ENCODE measurements around the gene SRP72.

DNA sequence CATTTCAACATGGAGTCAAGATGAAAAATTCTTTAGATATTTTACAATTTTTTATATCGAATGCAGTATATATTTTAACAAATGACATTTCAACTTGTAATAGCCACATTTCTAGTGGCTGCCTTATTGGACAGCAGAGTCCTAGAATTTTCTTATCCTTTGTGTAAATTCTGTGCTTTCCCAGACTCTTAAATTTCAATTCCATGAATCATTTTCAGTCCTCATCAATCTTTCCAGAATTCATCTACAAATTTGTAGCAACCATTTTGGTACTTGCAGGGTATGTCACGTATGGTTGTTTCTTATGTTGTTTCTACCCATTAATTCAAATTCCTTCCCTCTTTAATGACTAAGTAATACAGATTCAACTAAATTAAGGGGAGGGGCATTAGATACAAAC, 28.7 kb upstream of the SRP72 start:
- TF ChIP-seq POLR2A (IDR thresholded peaks at IDR 0.05): no peak
- TF ChIP-seq, protein P1, sequence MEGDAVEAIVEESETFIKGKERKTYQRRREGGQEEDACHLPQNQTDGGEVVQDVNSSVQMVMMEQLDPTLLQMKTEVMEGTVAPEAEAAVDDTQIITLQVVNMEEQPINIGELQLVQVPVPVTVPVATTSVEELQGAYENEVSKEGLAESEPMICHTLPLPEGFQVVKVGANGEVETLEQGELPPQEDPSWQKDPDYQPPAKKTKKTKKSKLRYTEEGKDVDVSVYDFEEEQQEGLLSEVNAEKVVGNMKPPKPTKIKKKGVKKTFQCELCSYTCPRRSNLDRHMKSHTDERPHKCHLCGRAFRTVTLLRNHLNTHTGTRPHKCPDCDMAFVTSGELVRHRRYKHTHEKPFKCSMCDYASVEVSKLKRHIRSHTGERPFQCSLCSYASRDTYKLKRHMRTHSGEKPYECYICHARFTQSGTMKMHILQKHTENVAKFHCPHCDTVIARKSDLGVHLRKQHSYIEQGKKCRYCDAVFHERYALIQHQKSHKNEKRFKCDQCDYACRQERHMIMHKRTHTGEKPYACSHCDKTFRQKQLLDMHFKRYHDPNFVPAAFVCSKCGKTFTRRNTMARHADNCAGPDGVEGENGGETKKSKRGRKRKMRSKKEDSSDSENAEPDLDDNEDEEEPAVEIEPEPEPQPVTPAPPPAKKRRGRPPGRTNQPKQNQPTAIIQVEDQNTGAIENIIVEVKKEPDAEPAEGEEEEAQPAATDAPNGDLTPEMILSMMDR (IDR thresholded peaks at IDR 0.05): no peak

All from testis (tissue), 2 donors.